GM20431 (cell line): ENCODE results near the gene RNF2.

Experiments
- in situ Hi-C: fragments of 300-500 bp; cut with MseI, MboI; formaldehyde crosslinking; loops from one replicate; pipeline ENCODE4 v1.15.0; 2020; ENCODE audit warnings: low sequenced_read_pairs; ENCODE audit not compliant: unreplicated experiment

Gene RNF2

DNA sequence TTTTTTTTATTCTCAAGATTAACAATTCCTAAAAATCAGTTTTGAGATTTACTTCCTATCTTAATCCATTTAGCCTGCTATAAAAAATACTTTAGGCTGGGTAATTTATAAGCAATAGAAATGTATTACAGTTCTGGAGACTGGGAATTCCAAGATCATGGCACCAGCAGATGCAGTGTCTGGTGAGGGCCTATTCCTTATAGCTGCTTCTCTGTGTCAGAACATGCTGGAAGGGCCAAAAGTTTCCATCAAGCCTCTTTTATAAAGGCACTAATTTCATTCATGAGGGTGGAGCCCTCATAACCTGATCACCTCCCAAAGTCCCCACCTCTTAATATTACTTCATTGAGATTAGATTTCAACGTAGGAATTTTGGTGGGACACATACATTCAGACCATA is 41.7 kb downstream of the RNF2 start:
- in situ Hi-C loops = no loop called here

DNA sequence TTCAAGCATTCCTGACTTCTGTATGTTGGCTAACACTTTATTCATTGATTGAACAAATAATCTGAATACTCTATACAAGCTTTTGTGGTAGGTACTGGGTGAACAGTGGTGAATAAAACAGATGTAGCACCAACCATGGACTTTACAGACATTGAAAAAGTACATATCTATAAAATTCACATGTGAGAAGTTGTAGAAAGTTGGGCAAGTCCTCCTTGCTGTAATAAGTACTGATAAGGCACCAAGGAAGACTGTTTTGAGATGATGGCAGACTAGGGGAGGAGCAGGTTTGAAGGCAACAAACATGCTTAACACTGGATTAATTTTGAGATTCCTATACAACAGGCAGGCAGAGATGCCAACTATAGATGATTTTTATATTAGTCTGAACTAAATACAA is 42.4 kb downstream of the RNF2 start:
- in situ Hi-C loops = no loop called here

DNA sequence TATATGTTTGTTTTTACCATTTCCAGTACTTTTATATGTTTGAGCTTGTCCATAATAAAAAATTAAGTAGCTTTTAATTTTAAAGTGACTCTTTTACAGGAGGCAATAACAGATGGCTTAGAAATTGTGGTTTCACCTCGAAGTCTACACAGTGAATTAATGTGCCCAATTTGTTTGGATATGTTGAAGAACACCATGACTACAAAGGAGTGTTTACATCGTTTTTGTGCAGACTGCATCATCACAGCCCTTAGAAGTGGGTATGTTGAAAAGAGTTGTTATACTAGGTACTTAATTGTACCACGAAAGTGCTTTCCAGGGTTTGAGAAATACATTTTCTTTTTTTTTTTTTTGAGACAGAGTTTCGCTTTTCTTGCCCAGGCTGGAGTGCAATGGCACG is 46.1 kb downstream of the RNF2 start:
- in situ Hi-C loops = no loop called here

GRCh38 chr1:185094761-185095160 is 49.4 kb downstream of the RNF2 start:
- in situ Hi-C loops = no loop called here

GRCh38 chr1:185096531-185096930 is 51.2 kb downstream of the RNF2 start:
- in situ Hi-C loops = no loop called here

DNA sequence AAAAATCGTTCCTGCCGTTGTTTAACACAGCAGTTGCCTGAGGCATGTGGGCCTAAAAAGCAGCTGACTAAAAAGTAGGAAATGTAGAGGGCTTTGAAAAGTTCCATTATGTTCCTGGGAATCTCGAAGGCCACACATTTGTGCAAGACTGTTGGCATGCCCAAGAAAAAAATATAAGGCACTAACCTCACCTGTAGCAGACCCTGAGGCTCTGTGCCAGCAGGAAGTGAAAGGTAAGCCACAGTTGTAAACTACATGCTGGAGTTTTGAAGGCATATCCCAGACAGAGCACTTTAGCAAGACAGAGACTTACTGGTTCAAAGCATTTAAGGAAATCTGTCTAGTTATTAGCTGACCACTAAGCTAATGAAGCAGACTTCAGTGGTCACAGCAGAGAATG is 58.7 kb downstream of the RNF2 start:
- in situ Hi-C loops = no loop called here

DNA sequence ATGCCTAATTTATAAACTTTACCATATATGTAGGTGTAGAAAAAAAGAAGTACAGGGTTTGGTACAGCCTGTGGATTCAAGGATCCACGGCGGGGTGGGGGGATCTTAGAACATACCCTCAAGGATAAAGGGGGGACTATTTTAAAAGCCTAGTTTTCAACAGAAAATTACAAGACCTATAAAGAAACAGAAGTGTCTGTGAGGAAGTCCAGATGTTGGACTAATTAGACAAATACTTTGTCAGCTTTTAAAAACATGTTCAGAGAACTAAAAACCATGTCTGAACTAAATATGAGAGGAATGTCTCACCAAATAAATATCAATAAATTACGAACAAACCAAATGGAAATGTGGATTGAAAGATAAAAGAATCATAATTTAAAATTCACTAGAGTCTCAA is 59.8 kb downstream of the RNF2 start:
- in situ Hi-C loops = no loop called here

- in situ Hi-C loops = no loop called here
These were observed 63.0 kb downstream of the RNF2 start for GRCh38 chr1:185108321-185108720.

GRCh38 chr1:185110145-185110544 is 64.8 kb downstream of the RNF2 start:
- in situ Hi-C loops = no loop called here

GRCh38 chr1:185111873-185112272 is 66.5 kb downstream of the RNF2 start:
- in situ Hi-C loops = no loop called here

DNA sequence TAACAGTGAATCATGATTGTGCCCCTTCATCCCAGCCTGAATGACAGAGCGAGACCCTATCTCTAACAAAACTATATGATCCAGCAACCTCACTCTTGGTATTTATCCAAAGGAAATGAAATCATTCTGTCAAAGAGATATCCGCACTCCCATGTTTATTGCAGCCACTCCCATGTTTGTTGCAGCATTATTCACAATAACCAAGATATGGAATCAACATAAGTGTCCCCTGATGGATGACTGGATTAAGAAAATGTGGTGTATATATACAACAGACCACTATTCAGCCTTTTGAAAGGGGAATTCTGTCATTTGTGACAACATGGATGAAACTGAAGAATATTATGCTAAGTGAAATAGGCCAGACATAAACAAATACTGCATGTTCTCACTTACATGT is 67.0 kb downstream of the RNF2 start:
- in situ Hi-C loops = no loop called here

DNA sequence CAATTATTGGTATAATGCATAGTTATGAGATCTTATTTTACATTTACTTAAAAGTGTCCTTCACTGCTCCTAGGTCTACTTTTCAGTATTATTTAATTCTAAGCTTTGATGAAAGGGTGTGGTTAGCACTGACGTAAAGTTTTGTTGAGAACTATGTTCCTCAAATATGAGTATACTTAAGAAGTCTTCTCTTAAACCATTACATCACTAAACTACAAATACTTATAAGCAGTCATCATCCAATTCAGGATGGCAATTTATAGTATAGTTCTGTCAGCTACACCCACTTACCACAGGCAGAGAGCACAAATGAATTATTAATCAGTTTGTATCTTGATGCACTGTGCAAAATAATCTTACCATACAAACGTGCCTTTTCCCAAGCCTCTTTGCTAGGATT is 84.3 kb downstream of the RNF2 start:
- in situ Hi-C loops = no loop called here

DNA sequence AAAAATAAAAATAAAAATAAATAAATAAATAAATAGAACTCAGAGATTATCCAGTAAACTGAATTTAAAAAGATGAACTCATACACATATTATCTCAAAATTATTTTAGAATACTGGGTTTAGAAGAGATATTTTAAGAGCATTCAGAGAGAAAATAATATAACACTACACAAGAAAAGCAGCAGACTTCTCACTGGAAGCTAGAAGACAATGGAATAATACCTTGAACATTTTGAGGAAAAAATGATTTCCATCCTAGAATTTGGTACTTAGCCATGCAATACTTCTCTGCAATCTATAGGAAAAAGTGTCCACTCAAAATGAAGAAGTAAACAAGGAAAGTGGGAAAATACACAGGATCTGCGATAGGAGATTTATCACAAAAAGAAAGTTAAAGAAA is 87.2 kb downstream of the RNF2 start:
- in situ Hi-C loops = no loop called here

DNA sequence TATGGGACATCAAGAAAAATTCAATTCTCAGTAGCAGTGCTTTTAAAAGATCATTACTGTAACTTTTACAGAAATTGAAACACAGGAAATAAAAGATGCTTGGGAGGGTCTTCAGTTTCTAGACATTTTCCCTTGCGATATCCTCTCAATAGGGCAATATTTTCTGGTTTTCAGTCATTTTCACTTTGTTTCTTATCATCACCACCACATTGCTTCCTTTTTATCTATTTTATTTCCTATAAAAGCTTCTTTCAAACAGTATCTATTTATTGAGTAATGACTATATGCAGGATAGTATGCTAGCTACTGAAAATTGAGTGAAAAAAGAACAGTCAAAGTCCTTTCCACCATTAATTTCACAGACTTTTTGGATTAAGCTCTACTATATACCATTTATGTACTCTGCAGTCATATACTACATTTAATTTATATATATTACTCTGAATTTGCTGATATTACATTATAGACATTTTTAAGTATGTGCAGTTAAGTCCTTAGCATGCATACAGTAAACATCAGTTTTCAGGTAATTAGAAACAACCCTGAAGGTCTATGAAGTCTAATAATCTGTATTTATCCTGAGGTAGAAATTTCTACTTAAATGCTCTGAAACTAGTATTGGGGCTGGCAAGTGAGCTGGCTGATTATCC is 92.7 kb downstream of the RNF2 start:
- in situ Hi-C loops = no loop called here

DNA sequence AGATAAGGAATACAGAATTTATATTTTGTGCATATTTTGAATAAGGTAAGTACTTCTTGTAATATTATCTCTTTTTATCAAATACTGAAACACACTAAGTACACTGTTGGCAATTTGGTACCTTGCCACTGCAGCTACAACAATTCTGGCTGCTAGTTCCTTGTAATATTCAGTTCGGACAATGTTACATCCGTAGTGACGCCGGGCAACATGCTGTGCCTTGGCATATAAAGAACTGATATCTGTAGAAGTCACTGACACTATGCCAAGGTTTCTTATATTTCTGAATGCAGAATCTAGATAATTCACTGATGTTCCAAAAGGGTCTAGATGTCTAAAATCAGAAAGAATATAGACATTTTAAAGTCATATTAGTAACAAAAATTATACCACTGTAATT is 93.9 kb downstream of the RNF2 start:
- in situ Hi-C loops = no loop called here

- in situ Hi-C loops = no loop called here
These were observed 98.9 kb downstream of the RNF2 start for GRCh38 chr1:185144233-185144632.

GRCh38 chr1:185151215-185151614 is 105.9 kb downstream of the RNF2 start:
- in situ Hi-C loops = no loop called here
